ENCODE data around the gene ZNF710. TPM values are rescaled to one million over a fixed set of nuclear protein-coding genes. Genes with fewer than 3 reads are reported as not detected.

ZNF710 gene
- total and polyA plus RNA-seq, 9 of the 15 experiments (the other 6 are each of a cell fraction or from before 2014, with no cell fraction given), result 0.56 to 14.2 (median 5.2) TPM

- FAIRE-seq (no peak), DNase-seq (ENCODE audit: extremely low read depth in 1 of 4, low spot score in 3 of 4) (no peak), ATAC-seq (no peak)
- Histone ChIP-seq H3K27ac (ENCODE audit: extremely low read depth, low read depth, low read length) (no peak overlapping the region), H3K9ac (ENCODE audit: insufficient read depth in 1 of 2, low read depth in 2 of 2, low read length in 2 of 2) (peak overlapping the region in 1 of 2 experiments; percentile 45; a peak in 1 of 4 replicates), H3K4me3 (no peak overlapping the region), H3K79me2 (ENCODE audit: control insufficient read depth, insufficient read depth, low read length) (no peaks in the 10 kb centered on the region), H3K4me2 (ENCODE audit: insufficient read depth, low read length) (no peak overlapping the region), H3K9me1 (ENCODE audit: control insufficient read depth, insufficient read depth, low read length) (no peaks in the 10 kb centered on the region), H3K27me3 (ENCODE audit: control insufficient read depth in 2 of 2, insufficient read depth in 2 of 2, low read length in 2 of 2) (no peaks in the 10 kb centered on the region; a peak in 1 of 5 replicates), H4K20me1 (replicated peaks; ENCODE audit: control insufficient read depth, insufficient read depth, low read length) (no peaks in the 10 kb centered on the region), H3K36me3 (ENCODE audit: control insufficient read depth, insufficient read depth, low read length) (no peaks in the 10 kb centered on the region), H3K4me1 (replicated peaks in 1 of 2; ENCODE audit: control insufficient read depth in 2 of 2, insufficient read depth in 2 of 2, low read length in 2 of 2) (no peaks in the 10 kb centered on the region), H3K9me3 (replicated peaks; ENCODE audit: control insufficient read depth, insufficient read depth, low read depth, low read length) (no peaks in the 10 kb centered on the region), H2AFZ (ENCODE audit: low read depth, low read length) (no peak overlapping the region)
- no TSS peak for BruUV-seq (replicated peaks)
- ChIA-PET POLR2A (interaction anchor here (0.6 to 1.0 kb wide), 2 partner anchors 28 to 210 kb away, joined by 3 read pairs; no protein-coding TSS in a partner anchor), CTCF (ENCODE audit: low intra/inter-chr PET ratio) (no interaction called here)
- no peak for TF ChIP-seq ZNF780A (CRISPR knock-in tag; IDR thresholded peaks at IDR 0.05)
- TF ChIP-seq ZKSCAN1 (IDR thresholded peaks at IDR 0.05; ENCODE audit: low read depth, low read length), result peak; percentile 75; the same call in 1 of the 2 replicates
- 40% methylated on average over 11 of the region's 11 CpGs for WGBS (ENCODE audit: insufficient coverage, low coverage, missing lambda C conversion rate)
- intact Hi-C loops (cut with micrococcal nuclease) (loop anchor here (5.0 kb wide), 1 partner anchor 36 kb away; no protein-coding TSS in a partner anchor), in situ Hi-C loops (cut with MboI) (no loop called here)
These were observed 37.6 kb upstream of the ZNF710 start for GRCh38 chr15:89963301-89964231.

DNA sequence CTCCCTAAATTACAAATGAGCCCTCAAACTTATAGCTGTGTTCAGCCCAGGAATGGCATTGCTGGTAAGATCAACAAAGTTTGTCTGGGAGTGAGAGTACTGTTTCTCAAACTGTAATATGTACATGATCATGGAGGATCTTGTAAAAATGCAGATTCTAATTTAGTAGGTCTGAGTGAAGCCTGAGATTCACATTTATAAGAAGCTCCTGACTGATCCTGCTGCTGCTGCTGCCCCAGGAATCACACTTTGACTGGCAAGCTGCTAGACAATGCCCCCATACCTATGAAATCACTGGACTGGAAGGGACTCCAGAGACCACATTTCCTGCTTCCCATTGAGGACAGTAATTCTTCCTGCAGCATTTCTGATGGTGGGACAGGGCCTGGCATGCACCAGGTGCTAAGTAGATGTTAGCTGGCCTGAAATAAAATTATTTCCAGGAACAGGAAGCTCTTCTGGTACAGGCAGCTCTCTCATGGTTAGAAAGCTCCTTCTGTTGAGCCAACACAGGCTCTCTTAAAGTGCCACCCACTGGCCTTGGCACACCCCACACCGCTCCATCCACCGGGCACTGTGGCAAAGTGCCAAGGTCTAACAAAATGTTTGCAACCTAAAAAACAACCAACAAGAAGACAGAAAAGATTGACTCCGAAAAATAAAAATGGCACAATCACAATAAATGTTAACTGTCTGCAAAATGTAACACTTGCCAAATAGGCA, 36.7 kb upstream of the ZNF710 start:
- H3K27me3 ChIP-seq (ENCODE audit: control insufficient read depth in 2 of 2, insufficient read depth in 2 of 2, low read length in 2 of 2), result no peaks in the 10 kb centered on the region; a peak in 1 of 5 replicates
- no peak overlapping the region for H2AFZ ChIP-seq (ENCODE audit: low read depth, low read length)
- TF ChIP-seq U2AF1 (optimal IDR thresholded peaks at IDR 0.05; ENCODE audit: low read depth, low read length) (no peak), ZNF77 (CRISPR knock-in tag; IDR thresholded peaks at IDR 0.05) (no peak), KDM2B (CRISPR knock-in tag; IDR thresholded peaks at IDR 0.05) (no peak), SMARCA5 (IDR thresholded peaks at IDR 0.05) (no peak), RBM14 (IDR thresholded peaks at IDR 0.05; ENCODE audit: borderline replicate concordance, insufficient read depth, low read depth, low read length) (no peak), GATA2 (CRISPR knock-in tag; IDR thresholded peaks at IDR 0.05) (no peak), ZNF12 (CRISPR knock-in tag; IDR thresholded peaks at IDR 0.05) (no peak), TEAD1 (CRISPR knock-in tag; IDR thresholded peaks at IDR 0.05) (no peak), ZNF780A (CRISPR knock-in tag; IDR thresholded peaks at IDR 0.05) (no peak)
- H3K79me2 ChIP-seq (ENCODE audit: control insufficient read depth, insufficient read depth, low read length), result no peaks in the 10 kb centered on the region
- intact Hi-C loops (cut with micrococcal nuclease), result loop anchor here (5.0 kb wide), 1 partner anchor 37 kb away; no protein-coding TSS in a partner anchor
- WGBS (ENCODE audit: insufficient coverage, low coverage, missing lambda C conversion rate), result 8% methylated on average over 3 of the region's 3 CpGs
- no peaks in the 10 kb centered on the region for H4K20me1 ChIP-seq (replicated peaks; ENCODE audit: control insufficient read depth, insufficient read depth, low read length)
- no peak for FAIRE-seq
- in situ Hi-C loops (cut with MboI), result no loop called here
- ChIA-PET CTCF (ENCODE audit: low intra/inter-chr PET ratio) (no interaction called here), POLR2A (interaction anchor here (0.6 to 1.0 kb wide), 2 partner anchors 29 to 322 kb away, joined by 3 read pairs; no protein-coding TSS in a partner anchor)
- H3K36me3 ChIP-seq (ENCODE audit: control insufficient read depth, insufficient read depth, low read length), result no peaks in the 10 kb centered on the region
- no peak overlapping the region for H3K4me2 ChIP-seq (ENCODE audit: insufficient read depth, low read length)
- no TSS peak for BruUV-seq (replicated peaks)
- H3K4me1 ChIP-seq (replicated peaks in 1 of 2; ENCODE audit: control insufficient read depth in 2 of 2, insufficient read depth in 2 of 2, low read length in 2 of 2), result no peaks in the 10 kb centered on the region
- no peaks in the 10 kb centered on the region for H3K9me1 ChIP-seq (ENCODE audit: control insufficient read depth, insufficient read depth, low read length)
- no peak for DNase-seq (ENCODE audit: extremely low read depth in 1 of 4, low spot score in 3 of 4)
- no peaks in the 10 kb centered on the region for H3K9me3 ChIP-seq (replicated peaks; ENCODE audit: control insufficient read depth, insufficient read depth, low read depth, low read length)
- no peak overlapping the region for H3K4me3 ChIP-seq
- H3K27ac ChIP-seq (ENCODE audit: extremely low read depth, low read depth, low read length), result no peak overlapping the region
- no peak for ATAC-seq
- H3K9ac ChIP-seq (ENCODE audit: insufficient read depth in 1 of 2, low read depth in 2 of 2, low read length in 2 of 2), result no peak overlapping the region

All from K562 (cell line).